Fibroblast of peridontal ligament (primary cell): ENCODE data around the gene STEAP1B.
A peak's percentile ranks its signal among the peaks of the same experiment; 100 is the strongest.
"Not testable (repeated sequence)": the region's sequence is repeated elsewhere in the genome, so short reads cannot be mapped to it uniquely, and the experiment has no call there.

Experiments
- DNase-seq: peaks from one replicate; pipeline ENCODE4 v3.0.0-alpha.2; 2010; ENCODE audit errors: extremely low read depth

Gene STEAP1B

GRCh38 chr7:22454446-22454845 is 45.5 kb downstream of the STEAP1B start:
- no peak for DNase-seq

GRCh38 chr7:22452960-22453558 is 46.9 kb downstream of the STEAP1B start:
- no peak for DNase-seq

- DNase-seq: peak; percentile 39
Observed at GRCh38 chr7:22452142-22452959, 47.6 kb downstream of the STEAP1B start.

- not testable (repeated sequence) for DNase-seq
Observed at GRCh38 chr7:22450013-22450412, 50.0 kb downstream of the STEAP1B start.

- DNase-seq: no peak
Observed at GRCh38 chr7:22447762-22448161, 52.2 kb downstream of the STEAP1B start.

- DNase-seq: no peak
Observed at GRCh38 chr7:22447008-22447407, 53.0 kb downstream of the STEAP1B start.

GRCh38 chr7:22445853-22446252 is 54.1 kb downstream of the STEAP1B start:
- DNase-seq: no peak

- DNase-seq: no peak
Observed at GRCh38 chr7:22445140-22445743, 54.7 kb downstream of the STEAP1B start.

- no peak for DNase-seq
Observed at GRCh38 chr7:22444181-22444971, 55.6 kb downstream of the STEAP1B start.

- DNase-seq: peak; percentile 58
Observed at GRCh38 chr7:22443370-22444180, 56.4 kb downstream of the STEAP1B start.

- DNase-seq: no peak
Observed at GRCh38 chr7:22442882-22443369, 57.1 kb downstream of the STEAP1B start.

- DNase-seq: no peak
Observed at GRCh38 chr7:22442187-22442881, 57.7 kb downstream of the STEAP1B start.

GRCh38 chr7:22441157-22441556 is 58.8 kb downstream of the STEAP1B start:
- DNase-seq: no peak

- no peak for DNase-seq
Observed at GRCh38 chr7:22438994-22439393, 61.0 kb downstream of the STEAP1B start.

- DNase-seq: not testable (repeated sequence)
Observed at GRCh38 chr7:22436552-22436951, 63.4 kb downstream of the STEAP1B start.

GRCh38 chr7:22435720-22436119 is 64.3 kb downstream of the STEAP1B start:
- DNase-seq: no peak

GRCh38 chr7:22435105-22435504 is 64.9 kb downstream of the STEAP1B start:
- DNase-seq: no peak

- DNase-seq: no peak
Observed at GRCh38 chr7:22433710-22434460, 66.1 kb downstream of the STEAP1B start.

GRCh38 chr7:22433165-22433700 is 66.8 kb downstream of the STEAP1B start:
- not testable (repeated sequence) for DNase-seq
